ENCODE data around the gene TCERG1L. TPM values are rescaled to one million over a fixed set of nuclear protein-coding genes. Genes with fewer than 3 reads are reported as not detected.

Gene TCERG1L
- total RNA-seq, 1 experiment from 2014 or later = not detected

DNA sequence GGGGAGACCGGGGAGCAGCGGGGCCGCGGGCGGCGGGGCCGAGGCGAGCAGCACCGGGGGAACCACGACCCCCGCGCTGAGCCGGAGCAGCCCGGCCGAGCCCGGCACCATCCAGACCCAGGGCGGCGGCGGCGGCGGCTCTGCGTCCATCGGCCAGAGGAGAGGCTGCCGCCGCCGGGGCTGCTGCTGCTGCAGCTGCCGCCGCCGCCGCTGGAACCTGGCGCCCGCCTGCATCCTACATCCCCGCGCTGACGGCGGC is 190 bp downstream of the TCERG1L start:
- Histone ChIP-seq H3K9me3 (ENCODE audit: control insufficient read depth, insufficient read depth, low read depth, low read length) (no peaks in the 10 kb centered on the region), H3K27me3 (ENCODE audit: control insufficient read depth, insufficient read depth, low read length) (peaks cover 12% of the 10 kb centered on the region), H3K4me3 (ENCODE audit: low read depth in 2 of 2, low read length in 2 of 2) (no peak overlapping the region), H3K36me3 (ENCODE audit: control insufficient read depth, insufficient read depth, low read length) (no peaks in the 10 kb centered on the region), H3K27ac (ENCODE audit: low read length) (no peak overlapping the region), H3K4me1 (ENCODE audit: control insufficient read depth, insufficient read depth, low read length) (no peaks in the 10 kb centered on the region)
- BruUV-seq (replicated peaks) = no TSS peak
- no peak for ATAC-seq
- TF ChIP-seq CTCF (IDR thresholded peaks at IDR 0.05) (no peak), POLR2AphosphoS5 (IDR thresholded peaks at IDR 0.05; ENCODE audit: low read depth, low read length) (no peak), SIN3A (IDR thresholded peaks at IDR 0.05; ENCODE audit: borderline replicate concordance, insufficient read depth, low read depth, low read length) (no peak), REST (IDR thresholded peaks at IDR 0.05; ENCODE audit: insufficient read depth in 1 of 2, low read depth in 2 of 2, low read length in 1 of 2) (no peak), TCF7L2 (IDR thresholded peaks at IDR 0.05; ENCODE audit: low read depth, low read length) (no peak)
- POLR2A ChIA-PET = no interaction called here
- in situ Hi-C loops (cut with HindIII; ENCODE audit: low pct_unique_long_range_greater_than_20kb, low sequenced_read_pairs) = no loop called here
- CTCF ChIA-PET = no interaction called here
- intact Hi-C loops (cut with micrococcal nuclease; ENCODE audit: unreplicated experiment) = no loop called here
- DNase-seq (ENCODE audit: low read depth, low spot score) = no peak

GRCh38 chr10:131310551-131311401 is 745 bp downstream of the TCERG1L start:
- ChIA-PET POLR2A (no interaction called here), CTCF (interaction anchor here (0.6 kb wide), 1 partner anchor 53 kb away, joined by 3 read pairs; no protein-coding TSS in a partner anchor)
- Histone ChIP-seq H3K4me1 (ENCODE audit: control insufficient read depth, insufficient read depth, low read length) (no peaks in the 10 kb centered on the region), H3K27me3 (ENCODE audit: control insufficient read depth, insufficient read depth, low read length) (peaks cover 14% of the 10 kb centered on the region), H3K36me3 (ENCODE audit: control insufficient read depth, insufficient read depth, low read length) (no peaks in the 10 kb centered on the region), H3K27ac (ENCODE audit: low read length) (no peak overlapping the region), H3K4me3 (ENCODE audit: low read depth in 2 of 2, low read length in 2 of 2) (no peak overlapping the region), H3K9me3 (ENCODE audit: control insufficient read depth, insufficient read depth, low read depth, low read length) (no peaks in the 10 kb centered on the region)
- in situ Hi-C loops (cut with HindIII; ENCODE audit: low pct_unique_long_range_greater_than_20kb, low sequenced_read_pairs) = no loop called here
- ATAC-seq (no peak), DNase-seq (ENCODE audit: low read depth, low spot score) (no peak)
- BruUV-seq (replicated peaks) = no TSS peak
- TF ChIP-seq CTCF (IDR thresholded peaks at IDR 0.05) (no peak), REST (IDR thresholded peaks at IDR 0.05; ENCODE audit: insufficient read depth in 1 of 2, low read depth in 2 of 2, low read length in 1 of 2) (no peak), POLR2AphosphoS5 (IDR thresholded peaks at IDR 0.05; ENCODE audit: low read depth, low read length) (no peak), SIN3A (IDR thresholded peaks at IDR 0.05; ENCODE audit: borderline replicate concordance, insufficient read depth, low read depth, low read length) (no peak), TCF7L2 (IDR thresholded peaks at IDR 0.05; ENCODE audit: low read depth, low read length) (no peak)
- intact Hi-C loops (cut with micrococcal nuclease; ENCODE audit: unreplicated experiment) = no loop called here

All from Panc1 (cell line).